ENCODE results near the gene ULK4.

GRCh38 chr3:41430391-41430790 is 531.5 kb downstream of the ULK4 start:
- TF ChIP-seq CTCF (IDR thresholded peaks at IDR 0.05; ENCODE audit: low read depth, low read length, poor library complexity, severe bottlenecking) (no peak), EZH2phosphoT487 (IDR thresholded peaks at IDR 0.05; ENCODE audit: borderline replicate concordance, low read length) (no peak)

All from DOHH2 (cell line).